Endometrial microvascular endothelial cells (primary cell): ENCODE data around the gene ACYP1. TPM values are rescaled to one million over a fixed set of nuclear protein-coding genes. Genes with fewer than 3 reads are reported as not detected.

Experiments
- in situ Hi-C: cut with HindIII; loops from 2 replicates; pipeline ENCODE4 v1.10.0; 2017; ENCODE audit warnings: low sequenced_read_pairs, low pct_unique_long_range_greater_than_20kb; ENCODE audit errors: inconsistent ontology term
- total RNA-seq: library from RNA; depleted of rRNA; stranded (reverse); fragments of >200 nt; gene quantifications from one replicate; pipeline ENCODE4 v1.2.3, GENCODE V29; 2015; ENCODE audit errors: inconsistent ontology term

The ACYP1 gene
- total RNA-seq, 1 donor from 2014 or later, result 26.0 TPM

- in situ Hi-C loops, result no loop called here
Measured at GRCh38 chr14:75003250-75004027, 60.4 kb downstream of the ACYP1 start.

Other genes starting within 250 kb of the ACYP1 start
- gene PROX2, start 187.9 kb downstream of the ACYP1 start, total RNA-seq, result not detected
- 92.1 TPM for gene DLST, start 182.1 kb downstream of the ACYP1 start, total RNA-seq
- 25.0 TPM for gene RPS6KL1, start 140.8 kb downstream of the ACYP1 start, total RNA-seq
- 80.7 TPM for gene PGF, start 108.4 kb downstream of the ACYP1 start, total RNA-seq
- 90.6 TPM for gene EIF2B2, start 61.1 kb downstream of the ACYP1 start, total RNA-seq
- 13.9 TPM for gene MLH3, start 12.6 kb downstream of the ACYP1 start, total RNA-seq
- 1.5 TPM for gene ZC2HC1C, start 5.6 kb upstream of the ACYP1 start, total RNA-seq
- 12.8 TPM for gene NEK9, start 63.0 kb upstream of the ACYP1 start, total RNA-seq
- gene TMED10, start 112.6 kb upstream of the ACYP1 start, total RNA-seq, result 325 TPM
- gene FOS, start 214.8 kb upstream of the ACYP1 start, total RNA-seq, result 16.9 TPM